ENCODE measurements around the gene CCDC158. TPM values are rescaled to one million over a fixed set of nuclear protein-coding genes. Genes with fewer than 3 reads are reported as not detected.
"Not testable (repeated sequence)": the region's sequence is repeated elsewhere in the genome, so short reads cannot be mapped to it uniquely, and the experiment has no call there.

The CCDC158 gene
- total RNA-seq, 1 donor from 2014 or later: not detected

DNA sequence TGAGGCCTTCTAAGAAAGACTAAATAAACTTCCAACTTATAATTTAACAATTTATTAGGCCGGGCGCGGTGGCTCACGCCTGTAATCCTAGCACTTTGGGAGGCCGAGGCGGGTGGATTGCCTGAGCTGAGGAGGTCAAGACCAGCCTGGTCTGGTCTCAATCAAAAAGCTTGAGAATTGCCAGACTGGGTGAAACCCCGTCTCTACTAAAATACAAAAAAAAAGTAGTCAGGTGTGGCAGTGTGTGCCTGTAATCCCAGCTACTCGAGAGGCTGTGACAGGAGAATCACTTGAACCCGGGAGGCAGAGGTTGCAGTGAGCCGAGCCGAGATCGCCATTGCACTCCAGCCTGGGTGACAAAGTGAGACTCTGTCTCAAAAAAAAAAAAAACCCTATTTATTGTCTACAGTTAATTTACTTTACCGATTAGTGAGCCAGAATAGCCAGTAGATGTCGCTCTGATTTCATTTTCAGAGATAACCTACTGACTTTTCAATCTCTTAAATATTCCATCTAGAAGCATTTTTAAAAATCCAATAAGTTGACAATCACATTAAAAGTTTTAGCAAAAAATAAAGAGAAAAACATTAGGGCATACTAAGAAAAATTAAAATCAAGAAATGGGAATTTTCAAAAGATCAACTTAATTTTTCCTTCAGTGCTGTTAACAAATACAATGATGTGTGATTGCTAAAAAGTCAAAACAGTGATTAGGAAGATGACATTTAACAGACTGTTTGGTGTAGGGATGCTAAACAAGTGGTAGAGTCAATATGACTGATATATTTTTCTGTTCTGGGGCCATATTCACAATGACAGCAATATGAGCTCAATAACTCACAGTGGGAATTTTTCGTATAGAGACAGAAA, 9.8 kb upstream of the CCDC158 start:
- POLR2A ChIA-PET: interaction anchor here (1.1 kb wide), 1 partner anchor 74 kb away, joined by 7 read pairs; no protein-coding TSS in a partner anchor
- H3K27ac Mint-ChIP-seq: no peak overlapping the region
- no peak for DNase-seq

DNA sequence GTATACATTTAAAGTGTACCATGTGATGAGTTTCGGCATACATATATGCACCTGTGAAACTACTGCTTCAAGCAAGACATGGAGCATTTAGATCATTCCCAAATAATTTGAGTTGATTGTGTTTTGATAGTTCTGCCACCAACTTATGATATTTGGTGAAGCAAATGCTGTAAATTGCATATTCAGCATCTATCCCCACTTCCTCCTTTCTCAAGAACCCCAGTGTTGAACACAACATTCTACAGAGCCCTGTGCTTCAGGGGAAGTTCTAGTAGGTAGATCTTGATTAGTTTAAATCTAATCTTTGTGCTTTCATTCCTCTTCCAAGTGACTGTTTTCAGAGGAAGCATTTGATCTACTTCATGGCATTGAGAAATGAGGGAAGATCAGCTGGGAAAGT, 8.7 kb upstream of the CCDC158 start:
- ChIA-PET POLR2A (no interaction called here), CTCF (interaction anchor here (1.3 to 9.8 kb wide), 4 partner anchors 72 to 774 kb away, joined by 3 to 162 read pairs (median 20); no protein-coding TSS in a partner anchor)
- peaks cover 4% of the 10 kb centered on the region for H3K27me3 Mint-ChIP-seq
- intact Hi-C loops (cut with micrococcal nuclease): loop anchor here (1.0 to 5.0 kb wide), 6 partner anchors 247 to 928 kb away; no protein-coding TSS in a partner anchor
- H3K4me3 Mint-ChIP-seq: no peak overlapping the region
- H3K36me3 Mint-ChIP-seq (ENCODE audit: low read depth): no peaks in the 10 kb centered on the region
- TF ChIP-seq, protein P1, sequence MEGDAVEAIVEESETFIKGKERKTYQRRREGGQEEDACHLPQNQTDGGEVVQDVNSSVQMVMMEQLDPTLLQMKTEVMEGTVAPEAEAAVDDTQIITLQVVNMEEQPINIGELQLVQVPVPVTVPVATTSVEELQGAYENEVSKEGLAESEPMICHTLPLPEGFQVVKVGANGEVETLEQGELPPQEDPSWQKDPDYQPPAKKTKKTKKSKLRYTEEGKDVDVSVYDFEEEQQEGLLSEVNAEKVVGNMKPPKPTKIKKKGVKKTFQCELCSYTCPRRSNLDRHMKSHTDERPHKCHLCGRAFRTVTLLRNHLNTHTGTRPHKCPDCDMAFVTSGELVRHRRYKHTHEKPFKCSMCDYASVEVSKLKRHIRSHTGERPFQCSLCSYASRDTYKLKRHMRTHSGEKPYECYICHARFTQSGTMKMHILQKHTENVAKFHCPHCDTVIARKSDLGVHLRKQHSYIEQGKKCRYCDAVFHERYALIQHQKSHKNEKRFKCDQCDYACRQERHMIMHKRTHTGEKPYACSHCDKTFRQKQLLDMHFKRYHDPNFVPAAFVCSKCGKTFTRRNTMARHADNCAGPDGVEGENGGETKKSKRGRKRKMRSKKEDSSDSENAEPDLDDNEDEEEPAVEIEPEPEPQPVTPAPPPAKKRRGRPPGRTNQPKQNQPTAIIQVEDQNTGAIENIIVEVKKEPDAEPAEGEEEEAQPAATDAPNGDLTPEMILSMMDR (IDR thresholded peaks at IDR 0.05): no peak
- no peak overlapping the region for H3K27ac Mint-ChIP-seq
- ATAC-seq (ENCODE audit: low read depth) (no peak), DNase-seq (no peak)
- no peaks in the 10 kb centered on the region for H3K9me3 Mint-ChIP-seq
- H3K4me1 Mint-ChIP-seq: peaks cover 2% of the 10 kb centered on the region

More for the DNA sequence above, 9.8 kb upstream of the CCDC158 start:
- TF ChIP-seq, protein P1 (IDR thresholded peaks at IDR 0.05): peak; percentile 62
- intact Hi-C loops (cut with micrococcal nuclease): loop anchor here (1.0 to 5.0 kb wide), 7 partner anchors 75 to 927 kb away; no protein-coding TSS in a partner anchor
- H3K36me3 Mint-ChIP-seq (ENCODE audit: low read depth): no peaks in the 10 kb centered on the region
- ATAC-seq (ENCODE audit: low read depth): peak; percentile 25
- CTCF ChIA-PET: interaction anchor here (0.7 to 9.8 kb wide), 12 partner anchors 9 to 1004 kb away, joined by 3 to 162 read pairs (median 5); no protein-coding TSS in a partner anchor
- H3K27me3 Mint-ChIP-seq: peaks cover 9% of the 10 kb centered on the region
- H3K4me3 Mint-ChIP-seq: no peak overlapping the region
- no peaks in the 10 kb centered on the region for H3K9me3 Mint-ChIP-seq
- peaks cover 13% of the 10 kb centered on the region for H3K4me1 Mint-ChIP-seq

DNA sequence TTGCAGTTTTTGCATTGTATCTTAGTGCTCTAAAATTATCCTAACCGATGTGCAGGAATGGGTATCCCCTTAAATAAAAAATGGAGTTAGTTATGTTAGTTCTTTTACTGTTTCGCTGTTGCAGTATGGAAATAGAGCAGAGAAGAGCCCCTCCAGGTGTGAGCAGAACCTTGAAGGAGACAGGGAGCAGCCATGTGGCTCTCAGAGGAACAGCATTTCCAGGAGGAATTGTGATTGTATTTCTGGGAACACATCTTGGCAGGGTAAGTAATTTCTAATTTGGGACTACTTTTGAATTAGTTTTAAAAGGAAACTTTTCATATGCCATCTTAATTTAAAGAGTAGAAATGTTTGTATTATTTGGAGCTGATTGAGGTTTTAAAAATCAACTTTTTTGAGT, 5.3 kb upstream of the CCDC158 start:
- Mint-ChIP-seq H3K27ac (no peak overlapping the region), H3K9me3 (no peaks in the 10 kb centered on the region), H3K27me3 (peaks cover 7% of the 10 kb centered on the region), H3K4me1 (peaks cover 5% of the 10 kb centered on the region), H3K36me3 (ENCODE audit: low read depth) (no peaks in the 10 kb centered on the region), H3K4me3 (no peak overlapping the region)
- ATAC-seq (ENCODE audit: low read depth): no peak
- TF ChIP-seq, protein P1 (IDR thresholded peaks at IDR 0.05): no peak
- no peak for DNase-seq
- intact Hi-C loops (cut with micrococcal nuclease): no loop called here
- ChIA-PET POLR2A (no interaction called here), CTCF (interaction anchor here (0.8 kb wide), 1 partner anchor 882 kb away, joined by 3 read pairs; no protein-coding TSS in a partner anchor)

DNA sequence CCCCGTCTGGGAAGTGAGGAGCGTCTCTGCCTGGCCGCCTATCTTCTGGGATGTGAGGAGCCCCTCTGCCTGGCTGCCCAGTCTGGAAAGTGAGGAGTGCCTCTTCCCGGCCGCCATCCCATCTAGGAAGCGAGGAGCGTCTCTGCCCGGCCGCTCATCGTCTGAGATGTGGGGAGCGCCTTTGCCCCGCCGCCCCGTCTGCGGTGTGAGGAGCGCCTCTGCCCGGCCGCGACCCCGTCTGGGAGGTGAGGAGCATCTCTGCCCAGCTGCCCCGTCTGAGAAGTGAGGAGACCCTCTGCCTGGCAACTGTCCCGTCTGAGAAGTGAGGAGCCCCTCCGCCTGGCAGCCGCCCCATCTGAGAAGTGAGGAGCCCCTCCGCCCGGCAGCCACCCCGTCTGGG, 2.2 kb upstream of the CCDC158 start:
- intact Hi-C loops (cut with micrococcal nuclease); ATAC-seq (ENCODE audit: low read depth); H3K4me3 Mint-ChIP-seq; H3K36me3 Mint-ChIP-seq (ENCODE audit: low read depth); H3K9me3 Mint-ChIP-seq; DNase-seq; CTCF ChIA-PET; H3K27ac Mint-ChIP-seq; POLR2A ChIA-PET: not testable (repeated sequence)
- Mint-ChIP-seq H3K4me1 (peaks cover 10% of the 10 kb centered on the region), H3K27me3 (peaks cover 19% of the 10 kb centered on the region)

DNA sequence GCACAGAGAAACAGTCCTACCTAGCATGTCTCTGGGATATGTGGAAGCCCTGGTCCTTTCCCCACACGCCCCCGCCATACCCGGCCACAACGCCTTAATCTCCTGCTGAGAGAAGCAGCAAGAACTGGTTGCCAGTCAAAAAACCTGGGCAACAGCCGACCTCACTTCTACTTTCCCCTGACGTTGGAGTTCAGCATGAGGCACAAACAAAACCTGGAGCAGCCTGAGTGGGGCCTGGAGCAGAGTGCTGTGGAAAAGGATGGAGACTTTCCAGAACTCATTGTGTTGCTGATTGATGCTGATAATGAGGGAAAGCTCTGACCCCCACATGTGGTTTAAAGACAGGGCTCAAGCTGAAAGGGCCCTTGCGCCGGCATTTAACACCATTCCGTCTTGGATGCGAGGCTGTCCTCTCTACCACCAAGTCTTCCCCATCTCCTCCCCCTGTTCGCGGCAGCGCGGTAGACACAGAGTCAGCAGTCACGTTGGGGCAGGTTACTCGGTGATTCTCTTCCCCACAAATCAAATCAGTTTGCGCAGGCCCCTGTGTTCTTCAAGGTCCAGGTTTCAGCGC, 666 bp downstream of the CCDC158 start:
- DNase-seq (no peak), ATAC-seq (ENCODE audit: low read depth) (no peak)
- no peaks in the 10 kb centered on the region for H3K36me3 Mint-ChIP-seq (ENCODE audit: low read depth)
- TF ChIP-seq, protein P1 (IDR thresholded peaks at IDR 0.05): no peak
- H3K9me3 Mint-ChIP-seq: no peaks in the 10 kb centered on the region
- POLR2A ChIA-PET: no interaction called here
- H3K27ac Mint-ChIP-seq: no peak overlapping the region
- H3K27me3 Mint-ChIP-seq: peaks cover 15% of the 10 kb centered on the region
- CTCF ChIA-PET: interaction anchor here (1.7 kb wide), 1 partner anchor 84 kb away, joined by 4 read pairs; no protein-coding TSS in a partner anchor
- H3K4me1 Mint-ChIP-seq: peaks cover 10% of the 10 kb centered on the region
- peak overlapping the region; percentile 73 for H3K4me3 Mint-ChIP-seq
- intact Hi-C loops (cut with micrococcal nuclease): no loop called here

Data from activated B cell treated with CpG ODN at 0.5 μM for 24 hours (primary cell).